Panc1 (cell line): ENCODE data around the gene GAST. TPM values are rescaled to one million over a fixed set of nuclear protein-coding genes. Genes with fewer than 3 reads are reported as not detected.

Experiments
- ATAC-seq: fragments of 200-7000 bp; cut with Tn5 transposase; 2 replicates; pipeline ENCODE4 v1.9.1; 2020; ENCODE audit warnings: mild to moderate bottlenecking, moderate library complexity
- BruUV-seq: library from RNA; stranded (reverse); fragments of 400-500 nt; replicated peaks from 2 replicates; lab custom pipeline; 2021; lab: Mats Ljungman, UMichigan
- CTCF ChIA-PET: fragments of 300-600 bp; sonication (Branson Sonifier 250); formaldehyde crosslinking; loops from one replicate; lab custom pipeline; 2022; ENCODE audit warnings: antibody characterized with exemption; lab: Charles Lee
- POLR2A ChIA-PET: fragments of 300-600 bp; sonication (Branson Sonifier 250); formaldehyde crosslinking; loops from one replicate; lab custom pipeline; 2022; ENCODE audit warnings: antibody characterized with exemption; lab: Charles Lee
- DNase-seq: peaks from one replicate; pipeline ENCODE4 v3.0.0-alpha.2; 2010; ENCODE audit warnings: low read depth, low spot score
- H3K27ac ChIP-seq: 2 replicates; pipeline ENCODE4 v1.5.1; 2011; ENCODE audit warnings: mild to moderate bottlenecking, low read length, inconsistent platforms
- H3K27me3 ChIP-seq: fragments of 200-500 bp; sonication (Bioruptor generic); 2 replicates; pipeline ENCODE4 v1.6.0; 2014; ENCODE audit warnings: low read length, inconsistent platforms; ENCODE audit not compliant: control insufficient read depth, insufficient read depth
- H3K36me3 ChIP-seq: fragments of 200-500 bp; sonication (Bioruptor generic); 2 replicates; pipeline ENCODE4 v1.5.1; 2014; ENCODE audit warnings: inconsistent platforms, mild to moderate bottlenecking, low read length, moderate library complexity; ENCODE audit not compliant: control insufficient read depth, insufficient read depth
- H3K4me1 ChIP-seq: 2 replicates; pipeline ENCODE4 v1.5.1; 2011; ENCODE audit warnings: inconsistent platforms, mild to moderate bottlenecking, low read length, moderate library complexity; ENCODE audit not compliant: control insufficient read depth, insufficient read depth
- H3K4me3 ChIP-seq, 2 experiments: 2 replicates each; pipeline ENCODE4 v1.5.1; 2011 to 2012; ENCODE audit warnings: low read depth in 2 of 2, low read length in 2 of 2, mild to moderate bottlenecking in 2 of 2, inconsistent platforms in 1 of 2, moderate library complexity in 1 of 2
- H3K9me3 ChIP-seq: fragments of 200-500 bp; sonication (Bioruptor generic); 2 replicates; pipeline ENCODE4 v1.5.1; 2014; ENCODE audit warnings: low read depth, mild to moderate bottlenecking, inconsistent platforms, low read length, moderate library complexity; ENCODE audit not compliant: control insufficient read depth, insufficient read depth
- CTCF ChIP-seq: fragments of 450-650 bp; IDR thresholded peaks from 2 replicates; pipeline ENCODE4 v1.5.1; 2017; ENCODE audit warnings: mild to moderate bottlenecking
- POLR2AphosphoS5 ChIP-seq: IDR thresholded peaks from 2 replicates; pipeline ENCODE4 v1.6.1; 2012; ENCODE audit warnings: mild to moderate bottlenecking, low read depth, low read length, moderate library complexity
- REST ChIP-seq, 2 experiments: IDR thresholded peaks; 2 replicates each; pipeline ENCODE4 v1.6.1; 2011 to 2012; ENCODE audit warnings: low read depth in 2 of 2, control low read depth in 1 of 2, low read length in 1 of 2, mild to moderate bottlenecking in 1 of 2, moderate library complexity in 1 of 2; ENCODE audit not compliant: insufficient read depth in 1 of 2
- SIN3A ChIP-seq: IDR thresholded peaks from 2 replicates; pipeline ENCODE4 v1.6.1; 2012; ENCODE audit warnings: low read depth, mild to moderate bottlenecking, low read length, moderate library complexity, borderline replicate concordance; ENCODE audit not compliant: insufficient read depth
- TCF7L2 ChIP-seq: IDR thresholded peaks from 2 replicates; pipeline ENCODE4 v1.6.1; 2011; ENCODE audit warnings: mild to moderate bottlenecking, low read depth, low read length, inconsistent platforms
- in situ Hi-C: cut with HindIII; loops from 2 replicates; pipeline ENCODE4 v1.10.0; 2016; ENCODE audit warnings: low sequenced_read_pairs, low pct_unique_long_range_greater_than_20kb
- intact Hi-C: fragments of 100-400 bp; cut with micrococcal nuclease; formaldehyde crosslinking; loops from one replicate; pipeline ENCODE4 v1.10.0; 2022; ENCODE audit not compliant: unreplicated experiment
- total RNA-seq: library from RNA; stranded (reverse); gene quantifications from one replicate; pipeline ENCODE4 v1.2.1, GENCODE V29; 2021; ENCODE audit not compliant: unreplicated experiment

GAST gene
- total RNA-seq, 1 experiment from 2014 or later = not detected

DNA sequence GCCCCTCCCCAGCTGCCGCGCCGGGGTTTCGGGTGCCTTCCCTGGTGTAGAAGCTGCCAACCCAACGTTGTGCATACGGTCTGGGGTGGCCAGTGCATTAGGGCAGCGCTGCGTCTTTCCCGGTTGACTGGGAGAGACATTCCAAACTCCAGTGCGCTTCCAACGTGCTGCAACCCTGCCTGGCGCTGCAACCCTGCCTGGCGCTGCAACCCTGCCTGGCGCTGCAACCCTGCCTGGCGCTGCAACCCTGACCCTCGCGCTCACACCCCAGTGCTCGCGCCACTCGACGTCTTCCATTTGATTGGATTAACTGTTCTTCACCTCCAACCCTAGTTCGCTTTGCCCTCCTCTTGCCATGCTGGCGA, 22.8 kb downstream of the GAST start:
- Histone ChIP-seq H3K27me3 (no peaks in the 10 kb centered on the region), H3K4me3 (peak overlapping the region; percentile 58 to 64), H3K36me3 (no peaks in the 10 kb centered on the region), H3K4me1 (peaks cover 18% of the 10 kb centered on the region), H3K27ac (peak overlapping the region; percentile 76), H3K9me3 (no peaks in the 10 kb centered on the region)
- ChIA-PET POLR2A (interaction anchor here (0.7 to 0.8 kb wide), 2 partner anchors 46 to 51 kb away, joined by 3 to 11 read pairs; no protein-coding TSS in a partner anchor), CTCF (no interaction called here)
- ATAC-seq (peak; percentile 48), DNase-seq (no peak)
- in situ Hi-C loops = no loop called here
- no TSS peak for BruUV-seq
- TF ChIP-seq TCF7L2 (no peak), CTCF (no peak), POLR2AphosphoS5 (no peak), SIN3A (no peak), REST (IDR thresholded peaks at IDR 0.05; ENCODE audit: insufficient read depth in 1 of 2, low read depth in 2 of 2, low read length in 1 of 2) (no peak)
- intact Hi-C loops = no loop called here

DNA sequence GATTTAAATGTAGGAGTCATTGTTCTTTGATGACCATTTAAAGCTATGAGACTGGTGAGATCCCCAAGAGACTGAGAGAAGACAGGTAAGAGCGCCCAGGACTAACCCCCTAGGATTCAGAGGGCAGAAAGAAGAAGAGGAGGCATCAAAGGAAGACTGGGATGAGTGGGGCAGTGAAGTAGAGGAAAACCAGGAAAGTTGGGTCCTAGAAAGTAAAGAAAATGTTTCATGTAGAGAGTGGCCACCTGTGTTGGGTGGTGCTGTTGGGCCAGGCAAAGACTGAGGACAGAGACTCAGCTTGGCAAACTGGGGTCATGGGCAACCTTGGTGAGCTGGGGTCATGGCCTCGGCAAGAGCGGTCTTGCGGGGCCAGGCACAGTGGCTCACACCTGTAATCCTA, 23.6 kb downstream of the GAST start:
- BruUV-seq = no TSS peak
- no peaks in the 10 kb centered on the region for H3K27me3 ChIP-seq
- no peaks in the 10 kb centered on the region for H3K36me3 ChIP-seq
- H3K27ac ChIP-seq = no peak overlapping the region
- in situ Hi-C loops (no loop called here), intact Hi-C loops (no loop called here)
- H3K4me1 ChIP-seq = peaks cover 20% of the 10 kb centered on the region
- no peak for ATAC-seq
- no peak for DNase-seq
- CTCF ChIA-PET = interaction anchor here (0.9 kb wide), 1 partner anchor 43 kb away, joined by 3 read pairs; no protein-coding TSS in a partner anchor
- no peaks in the 10 kb centered on the region for H3K9me3 ChIP-seq
- no peak overlapping the region for H3K4me3 ChIP-seq
- TF ChIP-seq POLR2AphosphoS5 = no peak
- TF ChIP-seq REST (IDR thresholded peaks at IDR 0.05; ENCODE audit: insufficient read depth in 1 of 2, low read depth in 2 of 2, low read length in 1 of 2) = no peak
- no peak for TF ChIP-seq TCF7L2
- TF ChIP-seq SIN3A = no peak
- TF ChIP-seq CTCF = no peak
- POLR2A ChIA-PET = interaction anchor here (0.5 kb wide), 1 partner anchor 302 kb away, joined by 3 read pairs; no protein-coding TSS in a partner anchor
